Ramos (cell line): ENCODE measurements around the gene PARVG.

Experiments
- in situ Hi-C: fragments of 300-500 bp; cut with MboI; formaldehyde crosslinking; loops from one replicate; pipeline ENCODE4 v1.14.3; 2022; ENCODE audit warnings: low sequenced_read_pairs; ENCODE audit not compliant: unreplicated experiment

PARVG gene

DNA sequence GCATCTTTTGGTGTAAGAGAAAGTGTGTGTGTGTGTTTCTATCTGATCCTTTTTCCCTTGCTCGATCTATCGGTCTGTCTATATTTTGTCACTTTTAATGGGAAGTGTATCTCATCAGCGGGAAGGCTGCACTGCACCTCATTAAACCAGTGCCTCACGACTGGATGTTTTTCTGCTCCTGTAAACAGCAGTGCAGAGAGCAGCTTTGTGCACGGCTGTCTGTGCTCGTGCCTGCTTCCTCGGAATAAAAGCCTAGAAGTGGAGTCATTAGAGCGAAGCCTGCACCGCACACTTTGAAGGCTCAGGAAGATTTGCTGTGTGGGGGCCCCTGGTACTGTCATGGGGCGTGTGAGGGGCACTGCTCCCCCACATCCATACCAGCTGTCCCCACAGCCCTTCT is 27.0 kb upstream of the PARVG start:
- in situ Hi-C loops, result no loop called here

DNA sequence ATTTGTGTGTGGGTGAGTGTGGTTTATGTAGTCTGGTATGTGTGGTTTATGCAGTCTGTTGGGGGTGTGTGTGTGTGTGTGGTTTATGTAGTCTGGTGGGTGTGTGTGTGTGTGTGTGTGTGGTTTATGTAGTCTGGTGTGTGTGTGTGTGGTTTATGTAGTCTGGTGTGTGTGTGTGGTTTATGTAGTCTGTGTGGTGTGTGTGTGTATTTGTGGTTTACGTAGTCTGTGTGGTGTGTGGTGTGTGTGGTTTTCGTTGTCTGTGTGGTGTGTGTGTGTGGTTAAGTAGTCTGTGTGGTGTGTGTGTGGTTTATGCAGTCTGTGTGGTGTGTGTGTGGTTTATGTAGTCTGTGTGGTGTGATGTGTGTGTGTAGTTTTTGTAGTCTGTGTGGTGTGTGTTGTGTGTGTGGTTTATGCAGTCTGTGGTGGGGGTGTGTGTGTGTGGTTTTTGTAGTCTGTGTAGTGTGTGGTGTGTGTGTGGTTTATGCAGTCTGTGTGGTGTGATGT is 26.2 kb upstream of the PARVG start:
- in situ Hi-C loops, result no loop called here

DNA sequence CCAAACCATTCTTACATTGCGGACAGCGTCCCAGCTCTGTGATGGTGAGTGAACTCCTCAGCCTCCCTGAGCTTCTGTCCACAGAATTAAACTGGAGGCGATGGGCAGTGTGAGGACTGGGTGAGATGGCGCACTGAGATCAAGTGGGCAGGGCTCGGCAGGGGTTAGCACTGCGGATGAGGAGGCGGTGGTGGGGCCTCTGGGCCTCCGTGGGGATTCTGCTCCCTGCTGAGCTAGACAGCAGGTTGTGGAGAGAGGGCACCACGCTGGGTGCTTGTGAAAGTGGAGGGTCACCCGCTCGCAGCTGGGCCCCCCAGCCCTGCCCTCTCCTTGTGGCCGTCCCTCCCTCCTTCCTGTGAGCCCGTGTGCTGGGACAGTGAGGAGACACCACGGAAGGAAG is 25.6 kb upstream of the PARVG start:
- in situ Hi-C loops, result no loop called here

DNA sequence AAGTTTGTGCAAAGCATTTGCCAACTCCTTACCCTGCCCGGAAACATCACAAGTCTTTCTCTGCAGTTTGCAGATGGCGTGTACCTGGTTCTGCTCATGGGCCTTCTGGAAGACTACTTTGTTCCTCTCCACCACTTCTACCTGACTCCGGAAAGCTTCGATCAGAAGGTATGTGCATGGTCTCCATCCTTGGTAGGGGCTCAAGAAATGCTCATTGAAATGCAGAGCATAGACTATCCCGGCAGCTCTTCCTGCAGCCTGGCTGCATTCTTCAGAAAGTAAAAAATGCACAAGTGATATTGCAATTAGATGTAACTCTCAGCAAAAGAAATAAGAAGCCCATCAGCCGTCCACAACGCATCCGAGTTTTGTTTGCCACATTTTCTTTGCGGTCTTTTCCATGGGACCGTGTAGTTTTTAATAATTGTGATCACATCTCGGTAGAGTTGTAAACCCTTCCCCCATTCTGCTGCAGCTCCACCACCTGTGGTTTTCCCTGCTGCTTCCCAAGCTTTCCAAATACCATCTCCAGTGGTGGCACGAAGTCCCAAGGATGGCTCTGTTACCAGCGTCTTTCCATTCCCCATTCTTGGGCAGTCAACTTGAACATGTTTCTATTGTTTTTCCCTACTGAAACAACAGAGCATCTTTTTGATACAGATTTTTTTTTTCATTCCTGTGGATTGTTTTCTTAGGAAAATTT is 22.7 kb upstream of the PARVG start:
- in situ Hi-C loops, result no loop called here

DNA sequence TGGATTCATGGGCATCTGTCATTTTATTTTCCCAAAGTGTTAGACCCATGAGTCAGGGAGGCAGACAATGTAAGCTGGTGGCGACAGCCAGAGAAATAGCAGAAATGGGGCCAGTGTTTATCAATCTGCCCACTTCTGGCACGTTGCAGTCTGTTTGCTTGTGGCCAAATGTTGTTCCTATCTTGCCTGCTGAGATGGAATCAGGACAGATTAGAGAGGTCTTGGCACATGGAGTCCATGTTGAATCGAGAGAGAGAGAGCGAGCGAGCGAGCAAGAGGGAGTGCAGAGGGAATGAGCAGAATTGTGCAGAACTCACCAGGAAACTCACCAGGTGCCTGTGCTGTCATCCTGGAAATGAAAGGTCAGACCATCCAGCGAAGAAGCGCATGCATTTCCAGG is 21.9 kb upstream of the PARVG start:
- in situ Hi-C loops, result no loop called here

DNA sequence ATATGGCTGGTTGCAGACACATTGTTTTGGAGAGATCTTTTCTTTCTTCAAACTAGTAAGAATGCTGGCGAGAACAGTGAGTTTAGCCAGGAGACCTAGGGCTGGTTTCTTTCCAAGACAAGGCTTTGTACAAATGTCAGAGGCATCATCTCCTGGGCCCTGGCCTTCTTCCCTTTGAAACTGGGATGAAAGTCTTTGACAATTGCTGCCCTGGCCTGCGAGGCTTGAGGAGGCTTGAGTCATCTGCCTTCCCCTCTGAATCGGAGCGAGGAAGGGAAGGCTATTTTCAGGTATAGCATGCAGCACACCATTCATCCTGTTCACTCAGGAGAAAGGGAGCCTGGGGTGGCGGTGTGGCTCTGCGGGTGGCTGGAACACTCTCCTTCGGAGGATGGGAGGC is 21.5 kb upstream of the PARVG start:
- in situ Hi-C loops, result no loop called here

DNA sequence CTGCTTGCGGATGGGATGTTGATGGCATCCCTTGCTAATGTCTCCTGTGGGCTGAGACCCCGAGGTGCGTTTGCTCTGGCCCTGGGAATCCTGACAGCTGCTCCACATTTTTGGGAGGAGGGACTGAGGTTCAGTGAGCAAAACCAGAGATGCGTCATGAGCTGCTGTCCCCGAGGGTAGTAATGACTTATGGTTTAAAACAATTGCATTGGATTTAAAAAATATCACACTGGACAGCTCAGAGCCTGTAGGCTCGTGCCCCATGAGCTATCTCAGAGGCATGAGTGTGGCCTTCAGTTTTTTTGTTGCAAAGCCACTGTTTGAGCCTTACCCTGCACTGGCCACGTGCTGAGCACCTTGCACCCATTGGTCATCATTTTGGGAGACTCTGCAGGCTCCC is 20.9 kb upstream of the PARVG start:
- in situ Hi-C loops, result no loop called here

DNA sequence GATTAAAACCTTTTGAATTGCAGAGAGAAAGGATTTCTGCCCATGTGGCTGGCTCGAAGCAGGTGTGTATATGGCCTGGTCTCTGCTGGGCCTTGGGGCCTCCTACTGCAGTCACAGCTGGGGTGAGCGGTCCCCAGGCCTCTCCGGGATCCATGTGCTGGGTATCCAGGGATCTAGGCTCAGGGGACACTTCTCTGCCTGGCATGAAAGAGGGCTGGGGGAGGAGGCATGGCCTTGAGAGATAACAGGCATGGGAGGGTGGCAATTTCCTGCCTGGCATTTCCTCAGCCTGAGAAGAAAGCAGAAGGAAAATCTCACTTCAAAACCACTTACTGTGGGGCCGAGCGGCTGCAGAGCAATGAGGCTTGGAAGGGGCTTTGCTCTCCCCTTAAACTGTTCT is 20.3 kb upstream of the PARVG start:
- in situ Hi-C loops, result no loop called here

DNA sequence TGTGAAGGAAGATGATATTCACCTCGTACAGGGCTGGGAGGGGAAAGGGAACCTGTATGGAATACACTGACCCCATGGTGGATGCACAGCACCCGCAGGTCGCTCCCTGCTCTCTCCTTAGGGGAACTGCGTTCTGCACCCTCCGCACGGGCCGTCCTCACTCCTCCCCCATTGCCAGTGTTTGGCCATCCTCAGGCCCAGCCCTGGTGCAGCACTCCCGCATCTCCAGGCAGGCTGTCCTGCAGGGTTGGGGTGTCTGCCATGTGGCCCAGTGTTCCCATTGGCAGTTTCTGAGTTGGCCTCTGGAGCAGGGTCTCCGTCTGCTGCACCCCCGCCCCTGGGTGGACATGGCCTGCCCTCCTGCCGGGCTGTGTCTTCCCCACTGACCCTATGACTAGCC is 19.1 kb upstream of the PARVG start:
- in situ Hi-C loops, result no loop called here

DNA sequence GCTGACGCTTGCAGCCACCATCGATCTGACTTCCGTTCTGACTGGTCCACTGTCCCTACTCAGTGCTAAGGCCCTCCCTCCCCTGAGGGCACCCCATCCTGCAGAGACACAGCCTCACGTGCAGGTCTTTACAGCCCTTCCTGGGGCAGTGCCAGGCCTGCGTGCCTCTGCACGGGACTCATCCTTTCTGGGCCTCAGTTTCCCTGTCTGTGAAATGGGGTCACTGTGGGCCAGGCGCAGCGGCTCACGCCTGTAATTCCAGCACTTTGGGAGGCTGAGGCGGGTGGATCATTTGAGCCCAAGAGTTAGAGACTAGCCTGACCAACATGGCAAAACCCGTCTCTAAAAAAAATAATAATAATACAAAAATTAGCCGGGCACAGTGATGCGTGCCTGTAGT is 17.8 kb upstream of the PARVG start:
- in situ Hi-C loops, result no loop called here

DNA sequence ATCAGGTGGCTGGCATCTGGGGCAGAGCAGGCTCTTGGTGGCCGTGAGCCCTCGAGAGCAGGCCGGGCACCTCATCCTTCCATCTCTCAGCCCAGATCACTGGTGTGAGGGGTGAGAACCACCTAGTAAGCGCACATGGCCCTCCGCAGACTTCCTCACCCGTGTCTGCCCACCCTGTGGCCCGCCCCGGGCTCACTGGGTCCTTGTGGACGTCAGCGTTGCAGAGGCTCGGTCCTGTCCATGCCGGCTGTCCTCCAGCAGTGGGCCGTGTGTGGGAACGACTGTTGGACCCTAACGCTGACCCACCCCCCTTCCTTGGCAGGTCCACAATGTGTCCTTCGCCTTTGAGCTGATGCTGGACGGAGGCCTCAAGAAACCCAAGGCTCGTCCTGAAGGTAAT is 17.2 kb upstream of the PARVG start:
- in situ Hi-C loops, result no loop called here

DNA sequence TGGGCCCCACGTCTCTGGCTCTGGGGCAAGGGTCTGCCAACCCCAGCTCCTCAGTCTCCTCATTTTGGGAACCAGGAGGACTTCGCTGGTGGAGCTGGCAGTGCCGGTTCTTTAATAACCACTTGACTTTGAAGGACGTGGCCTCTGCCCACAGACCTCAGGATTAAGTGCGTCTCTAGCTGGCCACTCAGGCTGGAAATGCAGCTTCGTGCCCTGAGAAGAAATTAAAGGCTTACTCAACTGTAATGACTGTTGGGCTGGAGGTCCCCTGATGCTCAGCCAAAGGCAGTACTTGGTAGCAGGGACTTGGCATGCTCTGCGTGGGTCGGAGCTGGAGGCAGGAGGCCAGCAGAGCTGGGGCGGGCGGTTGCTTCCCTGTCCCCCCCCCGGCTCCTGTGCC is 16.7 kb upstream of the PARVG start:
- in situ Hi-C loops, result no loop called here

DNA sequence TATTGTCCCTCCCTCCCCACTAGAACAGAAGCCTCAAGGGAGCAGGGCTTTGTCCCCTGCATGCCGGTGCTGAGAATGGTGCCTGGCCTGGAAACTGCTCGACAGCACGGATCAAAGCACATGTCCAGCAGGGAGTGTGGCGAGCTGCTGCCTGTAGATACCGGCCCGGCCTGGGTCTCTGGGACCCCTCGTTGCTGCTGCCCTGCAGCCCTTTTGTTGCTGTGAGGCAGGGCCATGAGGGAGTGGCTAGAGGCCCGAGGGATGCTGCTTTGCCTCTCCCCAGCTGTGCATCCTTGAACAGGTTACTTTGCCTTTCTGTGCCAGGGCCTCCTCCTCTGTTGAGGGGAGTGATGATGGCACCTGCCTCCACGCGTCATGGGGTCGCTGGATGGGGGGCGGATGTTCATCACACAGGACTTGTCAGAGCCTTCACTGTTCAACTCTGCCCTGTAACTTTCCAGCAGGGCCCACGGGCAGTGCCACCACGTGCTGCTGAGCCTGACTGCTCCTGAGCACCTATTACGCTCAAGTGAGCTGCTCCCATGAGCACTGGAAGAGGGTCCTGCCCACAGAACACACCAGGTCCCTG is 15.3 kb upstream of the PARVG start:
- in situ Hi-C loops, result no loop called here

DNA sequence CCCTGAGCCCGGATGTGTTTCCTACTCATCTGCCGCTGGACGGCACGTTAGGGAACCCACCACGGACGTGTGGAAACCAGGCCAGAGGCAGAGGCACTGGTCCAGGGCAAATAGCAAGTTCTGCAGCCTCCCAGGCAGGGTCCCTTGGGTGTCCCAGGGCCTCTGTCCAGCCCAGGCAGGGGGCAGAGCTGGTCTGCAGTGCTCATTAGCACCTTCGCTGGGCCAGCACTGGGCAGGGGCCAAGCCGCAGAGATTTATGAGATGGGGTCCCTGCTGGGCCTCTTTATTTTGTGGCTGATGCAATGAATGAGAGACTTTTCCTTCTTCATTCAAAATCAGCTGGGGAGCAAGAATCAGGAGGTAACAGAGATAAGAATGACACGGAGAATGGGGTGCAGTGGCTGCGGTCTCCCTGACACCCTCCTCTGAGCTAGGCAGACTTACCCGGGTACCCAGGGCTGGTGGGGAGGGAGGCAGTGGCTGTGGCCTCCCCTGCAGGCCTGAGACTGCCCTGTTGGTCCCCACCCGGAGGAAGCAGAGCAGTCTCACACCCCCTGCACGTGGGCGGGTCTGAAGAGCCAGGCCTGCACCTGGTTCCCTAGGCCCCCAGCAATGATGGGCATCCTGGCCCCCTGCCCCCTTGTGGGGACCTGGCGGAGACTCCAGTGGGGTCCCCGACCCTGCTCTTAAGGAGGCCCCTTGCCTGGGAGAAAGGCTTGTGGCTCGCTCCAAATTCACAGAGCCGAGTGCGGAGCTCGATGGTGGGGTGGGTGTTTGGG is 14.0 kb upstream of the PARVG start:
- in situ Hi-C loops, result no loop called here

DNA sequence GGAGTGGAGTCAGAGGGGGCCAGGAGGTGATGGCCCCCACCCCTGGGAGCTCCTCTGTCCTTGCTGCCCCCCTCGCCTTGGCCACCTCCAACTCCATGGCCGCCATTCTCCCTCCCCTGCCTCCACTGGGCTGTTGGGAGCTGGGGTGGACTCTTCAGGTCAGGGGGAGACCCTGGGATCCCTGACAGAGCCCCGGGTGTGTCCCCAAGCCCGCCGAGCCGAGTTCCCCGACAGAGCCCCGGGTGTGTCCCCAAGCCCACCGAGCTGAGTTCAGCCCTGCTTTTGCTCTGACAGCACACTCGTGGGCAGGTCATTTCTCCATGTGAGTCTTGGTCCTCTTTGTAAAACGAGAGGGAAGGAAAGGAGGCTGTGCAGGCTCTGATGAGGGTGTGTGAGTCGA is 13.2 kb upstream of the PARVG start:
- in situ Hi-C loops, result no loop called here

DNA sequence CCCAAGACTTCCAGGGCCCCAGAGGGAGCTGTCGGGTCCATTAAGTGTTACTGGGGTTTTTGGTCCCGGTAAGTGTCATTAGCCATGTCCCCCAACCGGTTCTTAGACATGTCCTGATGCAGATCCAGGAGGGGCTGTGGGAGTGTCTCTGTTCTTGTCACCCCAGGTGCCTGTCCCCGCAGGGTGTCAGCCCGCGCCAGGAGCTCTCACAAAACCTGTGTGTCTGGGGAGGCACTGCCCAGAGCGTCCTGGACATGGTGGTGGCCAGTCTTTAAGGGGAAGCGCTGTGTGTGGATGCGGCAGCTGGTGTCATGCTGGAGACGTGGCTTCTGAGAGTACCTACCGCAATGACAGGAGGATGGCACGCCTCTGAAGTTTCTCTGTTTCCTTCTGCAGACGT is 12.5 kb upstream of the PARVG start:
- in situ Hi-C loops, result no loop called here

DNA sequence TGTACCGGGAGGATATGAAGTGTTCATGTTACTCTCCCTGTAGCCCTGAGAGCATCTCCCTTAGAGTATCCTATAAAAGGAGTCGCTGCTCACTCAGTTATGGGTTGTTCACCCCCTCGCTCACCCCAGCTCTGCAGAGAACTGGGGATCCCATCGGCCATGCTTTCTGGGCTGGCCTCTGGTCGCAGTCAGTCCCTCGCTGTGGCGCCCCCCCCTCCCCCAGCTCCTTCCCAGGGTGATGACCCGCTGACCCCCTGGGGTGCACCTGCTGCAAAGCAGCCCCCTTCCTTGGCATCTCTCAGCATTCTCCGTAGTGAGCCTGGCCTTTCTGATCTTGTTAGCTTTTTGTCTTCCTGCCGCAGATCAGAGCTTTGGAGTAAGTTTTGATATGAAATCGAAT is 10.3 kb upstream of the PARVG start:
- in situ Hi-C loops, result no loop called here

DNA sequence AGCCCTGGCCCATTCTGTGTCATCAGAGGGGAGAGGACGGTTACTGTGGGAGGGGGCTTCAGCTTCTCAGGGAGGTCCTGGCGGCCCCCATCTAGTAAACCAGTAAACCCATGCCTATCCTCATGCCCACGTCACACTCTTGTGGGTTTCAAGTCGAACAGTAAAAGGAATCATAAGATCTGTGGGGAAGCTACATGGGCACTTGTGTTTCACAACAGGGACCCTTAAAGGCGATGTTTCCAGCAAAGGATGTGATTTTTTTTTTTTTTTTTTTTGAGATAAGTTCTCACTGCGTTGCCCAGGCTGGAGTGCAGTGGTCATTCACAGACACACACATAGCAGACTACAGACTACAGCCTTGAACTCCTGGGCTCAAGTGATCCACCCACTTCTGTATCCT is 9.2 kb upstream of the PARVG start:
- in situ Hi-C loops, result no loop called here

DNA sequence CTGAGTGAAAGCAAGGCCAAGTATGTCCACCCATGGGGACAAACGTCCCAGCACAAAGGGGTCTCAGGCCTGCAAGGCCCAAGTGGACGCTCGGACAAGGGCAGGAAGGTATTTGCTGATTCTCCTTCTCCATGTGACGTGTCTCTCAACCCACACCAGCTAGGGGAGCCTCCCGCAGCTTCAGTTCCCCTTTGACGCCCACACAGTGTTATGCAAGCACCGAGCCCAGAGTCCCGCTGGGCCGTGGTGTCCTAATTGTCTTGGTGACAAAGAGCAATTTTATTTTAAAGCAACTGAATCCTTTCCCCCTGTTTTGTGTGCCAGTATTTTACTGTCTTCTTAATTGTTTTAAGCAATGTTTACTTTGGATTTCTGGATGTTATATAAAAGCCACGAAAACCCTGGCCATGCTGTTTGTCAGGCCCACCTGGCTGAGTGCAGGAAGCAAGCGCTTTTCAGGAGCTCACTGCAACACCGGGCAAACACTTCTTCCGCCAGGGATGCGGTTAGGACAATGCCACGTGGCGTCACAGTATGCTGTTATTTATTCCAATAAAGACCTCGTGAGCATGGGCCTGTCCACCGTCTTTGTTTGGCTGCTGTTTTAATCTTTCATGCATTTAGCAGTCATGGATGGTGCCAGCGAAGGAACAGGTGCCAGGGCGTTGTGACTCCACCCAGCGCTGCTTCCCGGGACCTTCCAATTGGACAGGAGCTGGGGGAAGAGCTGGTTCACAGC is 8.2 kb upstream of the PARVG start:
- in situ Hi-C loops, result no loop called here

DNA sequence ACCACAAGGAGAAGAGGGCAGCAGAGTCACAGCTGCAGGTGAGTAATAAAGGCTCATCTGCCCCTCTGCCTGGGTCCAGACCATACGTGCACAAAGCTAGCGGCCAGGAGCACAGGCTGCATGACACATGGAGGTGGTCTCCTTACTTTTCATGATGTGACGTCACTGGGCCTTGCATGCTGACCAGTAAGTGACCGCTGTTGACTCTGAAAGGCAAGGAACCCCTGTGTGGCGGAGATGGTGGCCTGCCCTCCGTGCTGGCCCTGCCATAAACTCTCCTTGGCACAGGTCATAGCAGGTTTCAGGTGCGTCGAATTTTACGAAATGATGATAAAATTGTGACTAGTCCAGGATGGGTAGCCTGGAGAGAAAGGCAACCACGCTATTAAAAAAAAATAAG is 7.6 kb upstream of the PARVG start:
- in situ Hi-C loops, result no loop called here

DNA sequence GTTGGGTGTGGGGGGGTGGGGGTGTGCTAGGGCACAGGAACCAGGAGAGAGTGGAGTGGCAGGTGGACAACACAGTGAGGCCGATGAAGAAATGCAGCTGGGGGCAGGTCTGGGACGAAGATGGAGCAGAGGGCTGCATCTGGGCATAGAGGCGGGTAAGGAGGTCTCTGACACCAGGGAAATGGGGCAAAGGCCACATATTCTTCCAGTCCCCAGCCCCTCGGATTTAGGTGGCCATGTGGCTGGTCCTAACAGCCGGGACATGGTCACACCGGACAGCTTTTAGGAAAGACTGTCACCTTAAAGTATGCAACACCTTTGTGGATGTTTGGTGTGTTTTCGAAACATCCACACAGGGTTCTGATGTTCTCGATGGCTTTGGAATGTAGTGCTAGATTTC is 5.0 kb upstream of the PARVG start:
- in situ Hi-C loops, result no loop called here
